ENCODE measurements around the gene CCDC110.

CCDC110 gene

DNA sequence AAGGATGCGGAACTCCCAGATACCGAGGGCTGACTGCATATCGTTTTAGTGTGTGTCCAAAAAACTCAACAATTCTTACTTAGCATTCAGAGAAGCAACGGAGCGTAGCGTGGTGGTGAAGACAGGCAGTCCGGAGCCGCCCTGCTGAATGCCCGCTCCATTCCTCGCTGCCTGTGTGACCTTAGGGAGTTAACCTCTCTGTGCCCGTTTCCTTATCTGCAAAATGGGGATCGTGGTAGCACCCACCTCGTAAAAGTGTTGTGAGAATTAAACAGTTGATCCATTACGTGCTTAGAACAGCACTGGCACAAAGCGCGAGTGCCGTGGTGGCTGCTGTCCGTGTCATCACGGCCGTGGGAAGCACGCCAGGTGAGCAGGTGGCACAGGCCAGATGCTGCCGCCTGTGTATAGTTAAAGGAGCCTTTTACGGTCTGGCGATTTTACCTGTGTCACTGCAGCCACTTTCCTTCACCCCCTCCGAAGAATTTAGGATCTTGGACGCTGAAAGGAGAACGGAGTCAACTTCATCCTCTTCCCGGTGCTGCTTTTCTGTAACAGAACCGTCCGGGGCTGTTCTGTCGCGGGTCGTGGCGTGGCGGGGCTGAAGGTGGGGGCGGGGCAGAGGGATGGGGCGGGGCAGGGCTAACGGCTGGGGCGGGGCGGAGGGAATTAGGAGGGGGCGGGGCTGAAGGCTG, 885 bp downstream of the CCDC110 start:
- DNase-seq: peak in 1 of 2 donors; percentile 5

DNA sequence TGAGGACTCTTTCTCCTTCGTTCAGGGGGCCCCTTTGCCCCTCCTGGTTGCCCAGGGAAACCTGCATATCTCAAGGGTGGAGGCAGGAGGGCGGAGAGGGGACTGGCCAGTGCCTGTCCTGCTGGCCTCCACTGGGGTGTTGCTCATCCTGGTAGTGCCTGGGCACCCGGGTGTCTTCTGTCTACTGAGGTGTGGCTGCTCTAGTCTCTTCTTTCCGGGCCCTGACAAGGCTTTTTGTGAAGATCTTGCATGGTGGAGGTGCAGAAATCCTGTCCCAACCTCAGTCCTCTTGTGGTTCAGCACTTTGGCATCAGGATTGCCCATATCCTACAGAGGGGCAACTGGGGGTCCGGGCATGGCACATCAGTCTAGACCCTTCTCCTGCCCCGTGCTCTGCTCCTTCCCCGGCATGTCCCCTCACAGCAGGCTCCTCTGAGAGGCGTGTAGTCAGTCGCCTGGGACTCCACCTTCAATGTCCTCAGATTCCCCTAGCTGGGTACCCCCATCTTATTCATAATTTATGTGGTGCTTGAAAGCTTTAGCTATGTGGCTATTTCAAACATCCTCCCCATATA, 1.9 kb downstream of the CCDC110 start:
- DNase-seq: no peak

DNA sequence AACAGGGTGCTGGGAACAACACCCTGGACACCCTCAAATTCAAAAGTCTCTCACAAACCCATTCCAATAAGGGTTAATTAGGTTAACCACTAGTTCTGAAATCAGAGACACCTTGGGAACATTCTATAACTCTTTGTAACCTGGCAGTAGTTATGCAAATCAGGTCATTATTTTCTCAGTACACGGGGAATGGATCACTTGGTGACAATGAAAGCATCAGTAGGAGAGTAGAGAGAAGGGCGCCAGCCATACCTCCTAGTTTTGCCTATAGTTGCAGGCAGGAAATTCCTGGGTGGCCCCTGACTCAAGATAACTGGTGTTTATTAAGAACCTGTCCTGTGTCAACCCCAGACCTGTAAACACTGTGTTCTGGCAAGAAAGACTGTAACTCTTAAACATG, 2.5 kb downstream of the CCDC110 start:
- no peak for DNase-seq

DNA sequence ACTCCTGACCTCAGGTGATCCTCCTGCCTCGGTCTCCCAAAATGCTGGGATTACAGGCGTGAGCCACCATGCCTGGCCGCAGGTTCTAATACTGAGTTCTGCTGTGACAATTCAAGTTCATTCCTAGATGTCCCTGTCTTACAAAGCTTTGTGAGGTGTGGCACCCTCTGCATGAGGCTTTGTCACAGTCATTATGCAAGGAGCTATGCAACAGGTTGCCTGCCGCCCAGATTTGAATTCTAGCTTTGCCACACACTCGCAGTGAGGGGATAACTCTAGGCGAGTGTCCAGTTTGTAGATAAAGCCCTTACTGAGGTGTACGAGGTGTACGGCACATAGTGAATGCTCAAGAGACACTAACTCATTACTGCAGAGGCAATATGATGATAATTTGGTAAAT, 3.5 kb downstream of the CCDC110 start:
- DNase-seq: no peak

DNA sequence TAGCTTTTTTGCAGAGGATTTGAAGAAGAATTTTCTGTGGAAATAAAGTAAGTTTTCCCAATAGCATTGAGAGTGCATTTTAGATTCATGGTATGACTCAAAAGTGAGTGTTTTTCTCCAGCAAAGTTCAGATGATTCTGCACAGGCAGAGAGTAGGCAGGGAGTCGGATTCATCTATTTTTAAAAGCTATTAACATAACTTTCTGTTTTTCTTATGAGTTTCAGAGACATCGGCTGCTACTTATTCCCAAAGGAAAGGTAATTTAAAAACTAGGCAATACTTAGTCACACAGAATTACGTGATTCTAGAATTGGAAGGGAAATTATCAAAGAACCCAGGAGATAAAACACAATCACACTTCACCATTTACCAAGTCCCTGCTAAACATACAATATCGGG, 4.4 kb downstream of the CCDC110 start:
- DNase-seq: no peak

DNA sequence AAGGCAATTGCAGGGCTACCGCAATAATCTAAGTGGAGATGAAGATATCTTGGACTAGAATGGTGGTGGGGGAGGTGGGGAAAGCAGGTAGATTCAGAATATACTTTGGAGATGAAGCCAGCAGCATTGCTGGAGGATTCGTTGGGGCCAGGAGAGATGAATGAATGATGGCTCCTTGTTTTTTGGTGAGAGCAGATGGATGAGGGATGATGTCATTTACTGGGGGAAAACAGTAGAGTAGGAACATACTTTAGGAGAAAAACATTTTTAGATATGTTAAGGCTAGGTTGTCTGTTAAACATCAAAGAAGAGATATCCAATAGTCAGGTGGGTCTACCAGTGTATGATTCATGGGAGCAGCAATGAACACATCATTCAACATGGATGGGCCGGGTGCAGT, 5.8 kb downstream of the CCDC110 start:
- DNase-seq: no peak

DNA sequence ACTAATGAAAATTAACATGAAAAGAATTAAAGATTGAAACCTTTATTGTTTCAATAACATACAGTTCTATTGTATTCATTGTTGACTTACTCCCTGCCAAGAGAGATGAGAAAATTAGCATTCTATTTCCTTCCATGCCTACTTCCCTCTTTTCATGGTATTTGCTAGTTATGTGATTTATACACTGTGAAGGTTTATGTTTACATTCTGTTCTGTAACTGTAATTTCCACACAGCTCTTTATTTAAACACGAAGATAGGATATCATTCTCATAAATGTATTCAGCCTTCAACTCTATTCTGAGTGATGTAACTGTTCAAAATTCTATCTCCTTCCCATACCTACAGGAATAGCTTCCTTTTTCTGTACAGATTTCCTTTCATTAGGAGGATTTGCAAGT, 6.6 kb downstream of the CCDC110 start:
- no peak for DNase-seq

DNA sequence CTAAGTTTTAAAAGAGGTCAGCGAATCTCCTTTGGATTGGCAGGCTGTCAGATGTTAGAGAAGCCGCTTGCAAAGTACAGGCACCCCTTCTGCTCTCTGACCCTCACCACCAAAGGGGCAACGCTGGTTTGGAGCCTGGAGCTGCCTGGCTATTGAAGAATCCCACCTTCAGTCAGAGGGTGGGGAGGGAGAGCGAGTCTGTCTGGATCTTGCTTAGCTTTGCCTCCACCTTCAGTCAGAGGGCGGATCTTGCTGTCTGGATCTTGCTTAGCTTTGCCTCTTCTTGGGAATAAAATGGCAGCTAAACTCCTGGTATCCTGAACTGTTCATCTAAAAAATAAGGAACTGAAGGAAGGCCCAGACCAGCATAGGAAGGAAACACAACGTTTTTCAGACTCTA, 7.3 kb downstream of the CCDC110 start:
- DNase-seq: no peak

DNA sequence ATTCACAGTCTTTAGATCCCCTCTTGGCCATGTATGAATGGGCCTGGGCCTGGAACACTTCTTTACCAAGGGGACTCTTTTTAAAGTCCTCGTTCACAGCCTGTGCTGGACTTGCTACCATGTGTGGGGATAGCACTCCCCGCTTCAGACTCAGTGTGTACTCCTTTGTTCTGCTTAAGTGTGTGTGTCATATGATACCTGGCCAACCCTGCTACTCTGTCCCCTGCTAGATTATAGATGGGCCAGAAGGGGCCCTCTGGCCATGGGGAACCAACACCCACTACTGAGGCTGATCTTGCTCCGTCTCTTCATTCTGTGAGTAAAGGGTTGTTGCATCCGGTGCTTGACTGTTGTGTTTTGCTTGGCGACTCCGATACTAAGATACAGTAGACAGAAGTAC, 8.0 kb downstream of the CCDC110 start:
- DNase-seq: no peak

DNA sequence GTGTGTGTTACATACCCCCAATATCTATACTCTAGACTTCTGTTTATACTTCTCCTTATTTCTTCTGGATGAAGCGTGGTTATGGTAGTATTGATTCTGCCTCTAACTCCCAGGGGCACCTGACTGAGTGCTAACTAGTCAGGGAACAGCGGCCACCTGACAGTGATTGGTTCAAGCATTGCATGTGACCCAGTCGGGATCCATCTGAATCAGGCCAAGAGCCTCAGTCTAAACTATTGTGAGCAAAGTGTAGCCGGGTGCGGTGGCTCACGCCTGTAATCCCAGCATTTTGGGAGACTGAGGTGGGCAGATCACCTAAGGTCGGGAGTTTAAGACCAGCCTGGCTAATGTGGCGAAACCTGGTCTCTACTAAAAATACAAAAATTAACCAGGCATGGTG, 10.0 kb downstream of the CCDC110 start:
- no peak for DNase-seq

DNA sequence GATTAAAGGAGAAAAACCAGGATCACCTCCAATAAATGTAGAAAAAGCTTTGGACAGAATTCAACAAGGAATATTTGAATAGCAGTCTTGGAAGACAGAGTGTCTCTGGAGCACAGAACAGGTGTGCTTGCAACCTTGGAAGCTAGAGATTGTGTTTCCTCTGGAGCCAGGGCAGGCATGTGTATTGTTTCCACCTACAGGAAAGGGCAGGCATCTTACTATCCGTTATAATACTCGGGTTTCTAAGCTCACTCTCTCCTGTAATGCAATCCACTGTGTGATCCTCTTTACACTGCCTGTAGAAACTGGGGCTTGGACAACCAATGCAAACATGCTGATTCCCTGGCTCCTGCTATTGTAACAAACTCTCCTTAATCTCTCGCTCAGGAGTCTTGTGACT, 14.4 kb downstream of the CCDC110 start:
- no peak for DNase-seq

DNA sequence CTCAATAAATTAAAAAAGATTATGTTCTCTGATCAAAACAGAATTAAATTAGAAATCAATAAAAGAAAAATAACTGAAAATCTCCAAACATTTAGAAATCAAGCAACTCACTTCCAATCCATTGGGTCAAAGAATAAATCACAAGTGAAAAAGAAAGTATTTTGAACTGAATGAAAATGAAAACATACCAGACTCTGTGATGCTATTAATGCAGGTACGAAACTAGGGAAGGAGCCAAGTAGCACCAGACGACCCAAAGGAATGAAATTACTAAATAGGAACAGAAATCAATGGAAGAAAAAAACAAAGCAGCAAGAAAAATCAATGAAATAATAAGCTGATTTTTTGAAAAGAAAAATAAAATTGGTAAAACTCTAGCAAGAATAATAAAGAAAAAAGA, 15.4 kb downstream of the CCDC110 start:
- DNase-seq: no peak

DNA sequence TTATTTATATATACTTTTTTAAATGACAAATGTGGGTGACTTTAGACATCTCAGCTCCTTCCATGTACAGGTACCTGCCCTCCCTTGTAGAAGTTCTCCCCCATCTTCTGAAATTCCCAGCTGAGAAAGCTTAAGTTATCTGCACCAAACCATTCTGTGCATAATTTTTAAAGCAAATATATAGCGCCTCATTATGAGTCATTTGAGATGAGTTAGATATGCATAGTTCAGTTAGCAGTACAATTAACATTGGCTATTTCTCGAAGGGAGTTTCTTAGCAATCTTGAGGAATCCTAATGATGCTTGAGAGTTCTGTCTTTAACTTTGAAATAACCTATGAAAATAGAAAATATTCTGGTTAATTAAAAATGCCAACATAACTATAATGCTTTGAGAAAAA, 26.3 kb downstream of the CCDC110 start:
- no peak for DNase-seq

DNA sequence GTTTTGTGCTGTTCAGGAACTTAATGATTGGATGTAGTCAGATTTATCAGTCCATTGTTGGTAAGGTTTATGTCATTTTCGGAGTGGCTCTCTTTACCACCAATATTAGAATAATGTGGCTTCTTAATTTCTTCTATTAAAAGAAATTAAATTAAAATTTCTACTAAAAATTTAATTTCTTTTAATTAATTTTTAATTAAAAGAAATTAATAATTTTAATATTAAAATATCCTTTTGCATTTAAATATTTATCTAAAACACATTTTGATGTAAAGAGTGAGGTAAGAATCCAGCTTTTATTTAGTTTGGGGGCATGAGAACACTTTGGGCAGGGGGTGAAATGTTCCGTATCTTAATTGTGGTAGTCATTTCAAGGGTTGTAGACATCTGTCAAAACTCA, 30.1 kb downstream of the CCDC110 start:
- DNase-seq: no peak

DNA sequence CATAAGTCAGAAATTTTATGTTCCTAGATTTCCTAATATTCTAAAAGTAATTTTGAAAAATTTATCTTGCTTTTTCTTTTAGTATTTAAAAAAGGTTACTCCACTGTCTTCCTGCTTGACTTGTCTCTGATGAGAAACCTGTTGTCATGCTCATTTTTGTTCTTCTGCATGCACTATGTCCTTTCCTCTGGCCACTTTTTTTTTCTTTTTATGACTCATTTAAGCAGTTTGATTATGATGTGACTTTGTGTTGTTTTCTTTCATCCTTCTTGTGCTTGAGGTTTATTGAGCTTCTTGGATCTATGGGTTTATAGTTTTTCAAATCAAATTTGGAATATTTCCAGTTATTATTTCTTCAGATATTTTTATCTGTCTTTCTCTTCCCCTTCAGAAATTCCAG, 33.7 kb downstream of the CCDC110 start:
- no peak for DNase-seq

DNA sequence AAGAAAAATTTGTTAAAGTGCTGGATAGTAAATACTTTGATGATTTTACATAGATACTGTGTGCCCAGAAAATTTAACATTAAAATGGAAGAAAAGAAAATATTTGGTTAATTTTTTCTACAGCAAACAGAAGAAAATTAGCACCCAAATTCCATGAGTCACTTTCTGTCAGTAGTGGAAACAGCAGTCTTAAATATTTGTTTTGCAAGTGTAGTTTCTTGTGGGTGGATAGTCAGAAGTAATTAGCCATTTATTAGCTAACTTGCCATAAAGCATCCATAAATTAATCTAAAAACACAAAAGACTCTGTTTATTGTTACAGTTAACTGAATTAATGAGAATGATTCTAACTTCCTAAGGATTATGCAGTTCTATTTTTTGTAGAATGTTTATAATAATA, 36.1 kb downstream of the CCDC110 start:
- no peak for DNase-seq

DNA sequence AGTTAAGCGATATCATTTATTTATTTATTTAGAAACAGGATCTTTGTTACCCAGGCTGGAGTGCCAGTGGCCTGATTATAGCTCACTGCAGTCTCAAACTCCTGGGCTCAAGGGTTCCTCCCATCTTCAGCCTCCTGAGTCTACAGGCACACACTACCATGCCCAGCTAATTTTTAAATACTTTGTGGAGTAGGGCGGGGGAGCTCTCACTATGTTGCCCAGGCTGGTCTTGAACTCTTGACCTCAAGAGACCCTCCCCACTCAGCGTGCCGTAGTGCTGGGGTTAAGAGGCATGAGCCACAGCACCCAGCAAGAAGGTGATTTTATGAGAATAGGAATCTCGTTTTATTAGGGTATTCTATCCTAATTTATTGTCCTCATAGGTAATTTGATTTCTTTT, 41.9 kb downstream of the CCDC110 start:
- DNase-seq: no peak

DNA sequence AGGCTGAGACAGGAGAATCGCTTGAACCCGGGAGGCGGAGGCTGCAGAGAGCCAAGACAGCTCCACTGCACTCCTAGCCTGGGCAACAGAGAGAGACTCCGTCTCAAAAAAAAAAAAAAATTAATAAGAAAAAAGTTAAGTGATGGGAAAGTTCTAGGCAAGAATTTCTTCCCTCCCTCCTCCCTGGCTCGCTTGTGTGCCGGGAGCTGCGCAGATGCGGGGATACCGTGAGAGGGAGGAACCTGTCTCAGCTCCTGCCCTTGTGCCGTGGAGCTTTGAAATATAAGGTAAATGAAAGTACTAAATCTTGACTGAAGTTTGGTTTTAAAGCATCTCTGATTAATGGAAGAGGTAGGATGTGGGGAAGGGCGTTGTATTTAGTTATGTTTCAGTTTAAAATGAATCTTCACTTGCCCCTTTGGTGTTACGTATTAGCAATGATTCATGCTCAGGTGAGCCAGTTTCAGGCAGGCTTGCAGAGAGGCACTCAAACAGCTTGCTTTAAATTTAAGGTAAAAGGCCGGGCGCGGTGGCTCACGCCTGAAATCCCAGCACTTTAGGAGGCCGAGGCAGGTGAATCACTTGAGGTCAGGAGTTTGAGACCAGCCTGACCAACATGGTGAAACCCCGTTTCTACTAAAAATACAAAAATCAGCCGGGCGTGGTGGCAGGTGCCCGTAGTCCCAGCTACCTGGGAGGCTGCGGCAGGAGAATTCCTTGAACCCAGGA, 44.4 kb downstream of the CCDC110 start:
- no peak for DNase-seq

DNA sequence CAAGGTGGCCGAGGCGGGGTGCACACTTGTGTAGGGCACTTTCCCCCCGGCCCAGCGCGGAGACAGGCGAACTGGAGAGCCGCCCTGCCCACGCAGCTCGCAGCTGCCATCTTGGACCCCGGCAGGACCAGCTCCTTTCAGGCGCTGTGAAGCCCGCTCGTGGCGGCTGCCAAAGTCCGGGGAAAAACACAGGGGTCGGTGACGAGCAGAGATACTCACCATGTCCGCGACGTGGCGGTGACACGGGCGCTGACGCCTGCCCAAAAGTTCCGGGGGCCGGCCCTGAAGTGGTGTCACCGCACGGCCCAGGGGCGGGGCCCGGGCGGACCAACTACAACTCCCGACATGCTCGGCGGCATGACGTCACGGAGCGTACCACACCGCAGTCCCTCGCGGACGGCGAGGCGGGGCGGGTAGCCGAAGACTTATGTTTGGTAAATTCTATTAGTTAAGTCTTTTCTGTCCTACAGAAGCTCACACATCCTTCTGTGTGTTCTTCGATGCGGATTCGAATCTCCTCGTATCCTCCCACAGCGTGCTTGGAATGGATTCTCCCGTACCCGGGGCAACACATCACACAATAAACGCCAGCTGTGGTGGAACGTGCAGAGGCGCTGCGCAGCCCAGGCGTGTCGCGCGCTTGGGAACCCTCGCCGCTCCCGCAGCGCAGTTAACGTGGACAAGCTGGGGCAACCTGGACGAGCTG, 45.7 kb downstream of the CCDC110 start, which contains the start of gene UFSP2:
UFSP2 (minus strand) TSS at position 318 of the 706 bp plus-strand sequence; CDS start at position 222, 96 bp downstream.
- peak; percentile 77 to 85 for DNase-seq

DNA sequence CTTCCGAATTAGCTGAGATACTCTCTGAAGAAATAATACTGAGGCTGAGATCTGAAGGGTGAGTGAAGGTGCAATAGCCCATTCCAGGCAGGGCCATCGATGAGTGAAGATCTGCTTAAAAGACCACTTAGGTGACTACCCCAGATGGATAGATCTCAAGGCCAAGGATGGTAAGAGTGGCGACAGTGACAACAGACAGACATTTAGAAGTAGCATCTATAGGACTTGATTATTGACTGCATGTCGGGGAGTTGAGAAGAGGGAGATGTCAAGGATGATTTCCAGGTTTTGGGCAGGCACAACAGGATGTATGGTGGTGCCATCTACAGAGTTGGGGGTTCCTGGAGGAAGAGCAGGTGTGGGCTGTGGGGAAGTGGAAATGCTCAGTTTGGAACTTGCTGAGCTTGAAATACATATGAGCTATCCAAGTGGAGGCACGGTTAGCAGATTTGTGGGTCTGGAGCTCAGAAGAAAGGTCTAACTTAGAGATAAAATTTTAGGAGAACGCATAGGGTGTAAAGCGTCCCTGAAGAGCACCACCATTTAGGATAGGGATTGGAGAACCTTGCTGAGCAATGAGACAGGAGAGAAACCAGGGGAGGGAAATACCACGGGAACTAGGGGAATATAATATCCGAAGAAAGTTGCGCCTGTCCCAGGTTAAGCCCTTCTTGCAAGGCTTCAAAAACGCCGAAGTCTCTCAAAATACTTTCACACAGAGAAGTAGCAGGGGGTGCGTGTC, 46.5 kb downstream of the CCDC110 start:
- peak in 1 of 2 donors; percentile 2 for DNase-seq

DNA sequence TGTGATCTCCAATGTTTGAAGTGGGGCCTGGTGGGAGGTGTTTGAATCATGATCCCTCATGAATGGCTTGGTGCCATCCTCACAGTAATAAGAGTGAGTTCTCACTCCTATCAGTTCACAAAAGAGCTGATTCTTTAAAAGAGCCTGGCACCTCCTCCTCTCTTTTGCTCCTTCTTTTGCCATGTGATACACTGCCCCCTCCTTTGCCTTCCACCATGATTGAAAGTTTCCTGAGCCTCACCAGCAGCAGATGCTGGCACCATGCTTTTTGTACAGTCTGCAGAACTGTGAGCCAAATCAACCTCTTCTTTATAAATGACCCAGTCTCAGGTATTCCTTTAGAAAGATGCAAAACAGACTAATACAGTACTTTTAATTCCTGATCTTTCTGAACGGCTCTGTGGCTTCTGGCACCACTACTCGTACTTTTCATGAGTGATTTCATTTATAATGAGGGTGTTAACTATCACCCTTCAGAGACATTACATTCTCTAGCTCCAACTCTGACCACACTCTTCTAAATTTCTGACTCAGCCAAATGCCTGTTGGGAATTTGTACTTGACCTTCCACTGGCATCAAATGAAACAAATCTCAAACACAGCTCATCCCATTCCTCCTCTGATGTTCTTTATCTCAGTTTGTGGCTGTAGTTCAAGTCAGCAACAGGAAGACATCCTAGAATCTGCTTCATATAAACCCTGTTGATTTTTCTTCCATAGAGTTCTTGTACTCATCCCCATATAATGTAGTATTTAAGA, 50.0 kb downstream of the CCDC110 start:
- DNase-seq: no peak

DNA sequence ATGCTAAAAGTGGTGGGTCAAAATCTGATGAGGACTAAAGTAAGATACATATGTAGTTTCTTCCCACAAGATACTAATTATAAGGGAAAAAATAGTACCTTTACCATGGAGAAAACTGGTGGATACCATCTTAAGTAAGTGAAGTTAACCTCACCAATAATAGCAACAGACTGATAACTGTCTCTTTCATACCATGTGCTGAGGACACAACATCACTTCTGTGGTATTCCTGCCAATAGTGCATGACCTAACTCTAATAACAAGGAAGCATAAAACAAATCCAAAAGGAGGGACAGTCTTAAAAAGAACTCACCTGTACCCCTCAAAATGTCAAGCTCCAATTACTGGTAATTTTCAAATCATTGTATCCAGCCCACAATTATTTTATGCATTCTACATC, 54.6 kb downstream of the CCDC110 start:
- DNase-seq: no peak

Data from stimulated activated CD4-positive, alpha-beta T cell treated with anti-CD3 and anti-CD28 coated beads, Interleukin-2, amount 100 ng/mL, for 48 hours (primary cell).